Neural cell (in vitro differentiated cells): ENCODE results near the gene WNT7A. TPM values are rescaled to one million over a fixed set of nuclear protein-coding genes. Genes with fewer than 3 reads are reported as not detected.

Source experiments
- H2AFZ ChIP-seq: fragments of 200-600, 300-800 bp; sonication (generic), shearing (Covaris generic); 2 replicates; pipeline ENCODE4 v1.6.0; 2014; ENCODE audit warnings: low read depth, mild to moderate bottlenecking, antibody characterized with exemption, low read length, moderate library complexity
- H3F3A ChIP-seq: fragments of 200-600 bp; shearing (Covaris generic); 2 replicates; pipeline ENCODE4 v1.6.1; 2016; ENCODE audit warnings: mild to moderate bottlenecking, moderate library complexity, mixed read lengths, antibody characterized with exemption, low read length; ENCODE audit not compliant: insufficient read depth, poor library complexity, severe bottlenecking
- H3K27ac ChIP-seq: fragments of 200-600, 300-800 bp; sonication (generic), shearing (Covaris generic); 2 replicates; pipeline ENCODE4 v1.5.1; 2014; ENCODE audit warnings: mild to moderate bottlenecking, low read length, moderate library complexity
- H3K27me3 ChIP-seq: fragments of 300-800, 200-600 bp; sonication (generic), shearing (Covaris generic); 2 replicates; pipeline ENCODE4 v1.6.0; 2014; ENCODE audit warnings: mild to moderate bottlenecking, low read depth, low read length, moderate library complexity; ENCODE audit not compliant: insufficient read depth
- H3K36me3 ChIP-seq: fragments of 300-800, 200-600 bp; sonication (generic), shearing (Covaris generic); 2 replicates; pipeline ENCODE4 v1.5.1; 2014; ENCODE audit warnings: mild to moderate bottlenecking, antibody characterized with exemption, low read length, moderate library complexity; ENCODE audit not compliant: insufficient read depth
- H3K4me2 ChIP-seq: fragments of 300-800, 200-600 bp; sonication (generic), shearing (Covaris generic); 2 replicates; pipeline ENCODE4 v1.6.0; 2014; ENCODE audit warnings: mild to moderate bottlenecking, low read length
- H3K4me3 ChIP-seq: fragments of 300-800, 200-600 bp; sonication (generic), shearing (Covaris generic); 2 replicates; pipeline ENCODE4 v1.5.1; 2014; ENCODE audit warnings: mild to moderate bottlenecking, low read length, moderate library complexity
- H3K79me2 ChIP-seq: fragments of 200-600 bp; shearing (Covaris generic); replicated peaks from 2 replicates; pipeline ENCODE4 v1.6.0; 2014; ENCODE audit warnings: mild to moderate bottlenecking, low read length, moderate library complexity; ENCODE audit not compliant: insufficient read depth
- H3K9ac ChIP-seq: fragments of 300-800, 200-600 bp; sonication (generic), shearing (Covaris generic); 2 replicates; pipeline ENCODE4 v1.6.1; 2016; ENCODE audit warnings: mild to moderate bottlenecking, low read length, mixed read lengths
- H3K9me2 ChIP-seq: fragments of 200-600 bp; shearing (Covaris generic); 2 replicates; pipeline ENCODE4 v1.6.1; 2016; ENCODE audit warnings: mild to moderate bottlenecking, low read length, mixed read lengths; ENCODE audit not compliant: insufficient read depth
- H3K9me3 ChIP-seq: fragments of 200-600, 300-800 bp; sonication (generic), shearing (Covaris generic); 2 replicates; pipeline ENCODE4 v1.6.1; 2016; ENCODE audit warnings: mild to moderate bottlenecking, mixed run types, low read length, moderate library complexity, mixed read lengths
- H4K20me1 ChIP-seq: fragments of 200-600 bp; shearing (Covaris generic); 2 replicates; pipeline ENCODE4 v1.6.1; 2016; ENCODE audit warnings: mild to moderate bottlenecking, mixed run types; ENCODE audit not compliant: insufficient read depth
- CTCF ChIP-seq: fragments of 450-650 bp; IDR thresholded peaks from 2 replicates; pipeline ENCODE4 v1.5.1; 2014; ENCODE audit warnings: antibody characterized with exemption, mild to moderate bottlenecking, moderate library complexity; ENCODE audit not compliant: poor library complexity, severe bottlenecking
- EP300 ChIP-seq: fragments of 450-650 bp; conservative IDR thresholded peaks from 2 replicates; pipeline ENCODE4 v1.6.1; 2014; ENCODE audit warnings: antibody characterized with exemption, mild to moderate bottlenecking, moderate library complexity; ENCODE audit not compliant: poor library complexity, severe bottlenecking
- EZH2 ChIP-seq: fragments of 200-600, 300-800 bp; shearing (Covaris generic), sonication (generic); IDR thresholded peaks from 2 replicates; pipeline ENCODE4 v1.6.1; 2014; ENCODE audit warnings: antibody characterized with exemption, low read length, borderline replicate concordance, mild to moderate bottlenecking; ENCODE audit not compliant: insufficient read depth, poor library complexity, severe bottlenecking
- MXI1 ChIP-seq: fragments of 450-650 bp; conservative IDR thresholded peaks from 2 replicates; pipeline ENCODE4 v1.6.1; 2014; ENCODE audit warnings: antibody characterized with exemption, mild to moderate bottlenecking; ENCODE audit not compliant: poor library complexity, severe bottlenecking
- POLR2AphosphoS5 ChIP-seq: IDR thresholded peaks from 2 replicates; pipeline ENCODE4 v1.6.1; 2012
- RAD21 ChIP-seq: fragments of 450-650 bp; conservative IDR thresholded peaks from 2 replicates; pipeline ENCODE4 v1.6.1; 2014; ENCODE audit warnings: antibody characterized with exemption, mild to moderate bottlenecking, moderate library complexity
- REST ChIP-seq: IDR thresholded peaks from 2 replicates; pipeline ENCODE4 v1.6.1; 2012; ENCODE audit warnings: borderline replicate concordance
- SMC3 ChIP-seq: fragments of 450-650 bp; conservative IDR thresholded peaks from 2 replicates; pipeline ENCODE4 v1.6.1; 2014; ENCODE audit warnings: antibody characterized with exemption, mild to moderate bottlenecking, moderate library complexity; ENCODE audit not compliant: poor library complexity
- TAF1 ChIP-seq: IDR thresholded peaks from 2 replicates; pipeline ENCODE4 v1.6.1; 2012; ENCODE audit warnings: low read depth
- polyA plus RNA-seq: library from polyadenylated mRNA; depleted of rRNA; stranded (reverse); fragments of >200 nt; gene quantifications from 2 replicates; pipeline ENCODE4 v1.2.3, GENCODE V29; 2014

The WNT7A gene
- polyA plus RNA-seq, 1 donor from 2014 or later: 13.3 TPM

DNA sequence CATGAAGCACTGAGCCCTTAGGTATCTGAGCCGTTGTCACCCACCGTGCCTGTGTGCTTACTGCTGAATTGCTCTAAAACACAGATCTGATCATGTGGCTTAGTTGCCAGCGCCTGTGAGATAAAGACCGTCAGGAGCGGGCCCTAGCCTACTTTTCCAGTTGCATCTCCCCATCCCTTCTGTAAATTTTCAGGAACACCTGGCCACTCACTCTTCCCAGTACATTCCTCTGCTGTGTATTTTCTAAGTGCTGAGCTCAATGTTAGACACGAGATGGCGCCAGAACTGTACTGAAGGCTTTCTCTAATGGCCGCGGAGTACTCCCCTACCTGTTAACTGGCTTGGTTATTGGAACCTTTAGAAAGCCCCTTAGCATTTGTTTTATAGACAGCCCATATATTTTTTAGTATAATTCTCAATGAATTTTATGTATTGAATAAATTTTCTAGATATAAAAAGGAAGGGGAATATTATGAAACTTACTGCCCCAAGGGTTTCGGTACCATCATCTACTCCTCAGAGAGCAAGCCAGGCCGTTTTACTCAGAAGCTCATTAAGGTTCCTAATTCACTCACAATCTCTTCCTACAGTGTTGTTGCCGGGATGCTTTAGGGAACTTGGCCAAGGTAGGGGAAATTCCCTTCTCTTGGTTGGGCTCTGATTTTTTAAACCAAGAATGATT, 16.7 kb upstream of the WNT7A start:
- Histone ChIP-seq H3K9me2 (no peaks in the 10 kb centered on the region), H3K27ac (no peak overlapping the region), H3K79me2 (no peaks in the 10 kb centered on the region), H4K20me1 (no peaks in the 10 kb centered on the region), H3K9ac (no peak overlapping the region), H3K9me3 (peaks cover 7% of the 10 kb centered on the region), H3F3A (no peaks in the 10 kb centered on the region), H3K27me3 (peaks cover 22% of the 10 kb centered on the region), H3K4me2 (peak overlapping the region; percentile 46), H3K4me3 (peak overlapping the region; percentile 71), H2AFZ (no peak overlapping the region), H3K36me3 (no peaks in the 10 kb centered on the region)
- TF ChIP-seq POLR2AphosphoS5: no peak
- peak; percentile 89 for TF ChIP-seq CTCF
- no peak for TF ChIP-seq MXI1
- TF ChIP-seq RAD21: peak; percentile 88
- no peak for TF ChIP-seq EZH2
- no peak for TF ChIP-seq REST
- no peak for TF ChIP-seq EP300
- TF ChIP-seq SMC3: peak; percentile 87
- TF ChIP-seq TAF1: no peak

GRCh38 chr3:13895155-13896105, 15.6 kb upstream of the WNT7A start:
- H3K36me3 ChIP-seq: no peaks in the 10 kb centered on the region
- peak overlapping the region; percentile 71 for H3K4me3 ChIP-seq
- H3K4me2 ChIP-seq: peak overlapping the region; percentile 46
- peaks cover 2% of the 10 kb centered on the region for H3K9me3 ChIP-seq
- peak overlapping the region; percentile 68 for H3K9ac ChIP-seq
- H2AFZ ChIP-seq: peak overlapping the region; percentile 54
- no peak overlapping the region for H3K27ac ChIP-seq
- TF ChIP-seq TAF1 (no peak), REST (no peak), POLR2AphosphoS5 (peak; percentile 41), MXI1 (no peak), EP300 (no peak), CTCF (no peak)
- no peaks in the 10 kb centered on the region for H3K79me2 ChIP-seq
- no peaks in the 10 kb centered on the region for H4K20me1 ChIP-seq
- peaks cover 22% of the 10 kb centered on the region for H3K27me3 ChIP-seq
- no peaks in the 10 kb centered on the region for H3F3A ChIP-seq
- no peaks in the 10 kb centered on the region for H3K9me2 ChIP-seq
